Esophagus squamous epithelium (tissue), 4 donors: Measurements from ENCODE around the gene BACE1-AS.

ENCODE experiments used
- POLR2A ChIP-seq, 4 donors: fragments of 450-650 bp; IDR thresholded peaks; one replicate each; pipeline ENCODE4 v1.6.1; 2017; ENCODE audit warnings: antibody characterized with exemption in 4 of 4, mild to moderate bottlenecking in 4 of 4, moderate library complexity in 3 of 4
- TF ChIP-seq, protein P1 (sequence below), 6 experiments: fragments of 450-650 bp in 4 of 6; fragments of 200-600 bp in 2 of 6; sonication (generic) in 2 of 6; IDR thresholded peaks; one replicate each; pipeline ENCODE4 v1.5.1; 2016 to 2019; ENCODE audit warnings: antibody characterized with exemption in 6 of 6, mild to moderate bottlenecking in 4 of 6, moderate library complexity in 4 of 6

DNA sequence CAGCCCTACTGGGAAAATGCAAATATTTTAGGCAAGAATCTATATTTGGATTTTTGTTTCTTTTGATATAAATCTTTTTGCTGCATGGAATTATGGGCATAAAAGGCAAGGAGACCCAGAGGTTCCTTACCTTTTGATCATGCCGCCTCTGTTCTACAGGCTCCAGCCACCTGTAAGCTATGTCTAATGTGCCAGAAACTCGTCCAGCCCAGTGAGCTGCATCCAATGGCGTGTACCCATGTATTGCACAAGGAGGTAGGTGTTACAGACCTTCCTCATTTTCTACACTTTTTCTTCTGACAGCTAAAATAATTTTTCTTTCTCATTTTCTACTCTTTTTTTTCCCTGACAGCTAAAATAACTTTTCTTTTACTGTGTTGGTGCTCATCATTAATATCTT, 8.2 kb upstream of the BACE1-AS start:
- TF ChIP-seq POLR2A (IDR thresholded peaks at IDR 0.05), result no peak
- TF ChIP-seq, protein P1, sequence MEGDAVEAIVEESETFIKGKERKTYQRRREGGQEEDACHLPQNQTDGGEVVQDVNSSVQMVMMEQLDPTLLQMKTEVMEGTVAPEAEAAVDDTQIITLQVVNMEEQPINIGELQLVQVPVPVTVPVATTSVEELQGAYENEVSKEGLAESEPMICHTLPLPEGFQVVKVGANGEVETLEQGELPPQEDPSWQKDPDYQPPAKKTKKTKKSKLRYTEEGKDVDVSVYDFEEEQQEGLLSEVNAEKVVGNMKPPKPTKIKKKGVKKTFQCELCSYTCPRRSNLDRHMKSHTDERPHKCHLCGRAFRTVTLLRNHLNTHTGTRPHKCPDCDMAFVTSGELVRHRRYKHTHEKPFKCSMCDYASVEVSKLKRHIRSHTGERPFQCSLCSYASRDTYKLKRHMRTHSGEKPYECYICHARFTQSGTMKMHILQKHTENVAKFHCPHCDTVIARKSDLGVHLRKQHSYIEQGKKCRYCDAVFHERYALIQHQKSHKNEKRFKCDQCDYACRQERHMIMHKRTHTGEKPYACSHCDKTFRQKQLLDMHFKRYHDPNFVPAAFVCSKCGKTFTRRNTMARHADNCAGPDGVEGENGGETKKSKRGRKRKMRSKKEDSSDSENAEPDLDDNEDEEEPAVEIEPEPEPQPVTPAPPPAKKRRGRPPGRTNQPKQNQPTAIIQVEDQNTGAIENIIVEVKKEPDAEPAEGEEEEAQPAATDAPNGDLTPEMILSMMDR (IDR thresholded peaks at IDR 0.05), result no peak
